Activated CD4-positive, CD25-positive, alpha-beta regulatory T cell (primary cell): ENCODE data around the gene DNAJC5.
"Not testable (repeated sequence)": the region's sequence is repeated elsewhere in the genome, so short reads cannot be mapped to it uniquely, and the experiment has no call there.

Source experiments
- DNase-seq, 4 experiments: peaks; one replicate each; lab custom pipeline; 2025; lab: John Stamatoyannopoulos, UW

The DNAJC5 gene

GRCh38 chr20:63861365-63861934, 33.5 kb upstream of the DNAJC5 start, which contains the start of gene ABHD16B:
ABHD16B (plus strand) TSS chr20:63861498; CDS start chr20:63861541, 43 bp downstream.
- no peak for DNase-seq

DNA sequence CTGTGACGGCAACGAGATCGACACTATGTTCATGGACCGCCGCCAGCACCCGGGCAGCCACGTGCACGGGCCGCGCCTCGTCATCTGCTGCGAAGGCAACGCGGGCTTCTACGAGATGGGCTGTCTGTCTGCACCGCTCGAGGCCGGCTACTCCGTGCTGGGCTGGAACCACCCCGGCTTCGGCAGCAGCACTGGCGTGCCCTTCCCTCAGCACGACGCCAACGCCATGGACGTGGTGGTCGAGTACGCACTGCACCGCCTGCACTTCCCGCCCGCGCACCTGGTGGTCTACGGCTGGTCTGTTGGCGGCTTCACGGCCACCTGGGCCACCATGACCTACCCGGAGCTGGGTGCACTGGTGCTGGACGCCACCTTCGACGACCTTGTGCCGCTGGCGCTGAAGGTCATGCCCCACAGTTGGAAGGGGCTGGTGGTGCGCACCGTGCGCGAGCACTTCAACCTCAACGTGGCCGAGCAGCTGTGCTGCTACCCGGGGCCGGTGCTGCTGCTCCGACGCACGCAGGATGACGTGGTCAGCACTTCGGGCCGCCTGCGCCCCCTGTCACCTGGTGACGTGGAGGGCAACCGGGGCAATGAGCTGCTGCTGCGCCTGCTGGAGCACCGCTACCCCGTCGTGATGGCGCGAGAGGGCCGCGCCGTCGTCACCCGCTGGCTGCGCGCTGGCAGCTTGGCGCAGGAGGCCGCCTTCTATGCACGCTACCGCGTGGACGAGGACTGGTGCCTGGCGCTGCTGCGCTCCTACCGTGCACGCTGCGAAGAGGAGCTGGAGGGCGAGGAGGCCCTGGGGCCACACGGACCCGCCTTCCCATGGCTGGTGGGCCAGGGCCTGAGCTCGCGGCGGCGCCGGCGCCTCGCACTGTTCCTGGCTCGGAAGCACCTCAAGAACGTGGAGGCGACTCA, 32.7 kb upstream of the DNAJC5 start:
- DNase-seq, result no peak

DNA sequence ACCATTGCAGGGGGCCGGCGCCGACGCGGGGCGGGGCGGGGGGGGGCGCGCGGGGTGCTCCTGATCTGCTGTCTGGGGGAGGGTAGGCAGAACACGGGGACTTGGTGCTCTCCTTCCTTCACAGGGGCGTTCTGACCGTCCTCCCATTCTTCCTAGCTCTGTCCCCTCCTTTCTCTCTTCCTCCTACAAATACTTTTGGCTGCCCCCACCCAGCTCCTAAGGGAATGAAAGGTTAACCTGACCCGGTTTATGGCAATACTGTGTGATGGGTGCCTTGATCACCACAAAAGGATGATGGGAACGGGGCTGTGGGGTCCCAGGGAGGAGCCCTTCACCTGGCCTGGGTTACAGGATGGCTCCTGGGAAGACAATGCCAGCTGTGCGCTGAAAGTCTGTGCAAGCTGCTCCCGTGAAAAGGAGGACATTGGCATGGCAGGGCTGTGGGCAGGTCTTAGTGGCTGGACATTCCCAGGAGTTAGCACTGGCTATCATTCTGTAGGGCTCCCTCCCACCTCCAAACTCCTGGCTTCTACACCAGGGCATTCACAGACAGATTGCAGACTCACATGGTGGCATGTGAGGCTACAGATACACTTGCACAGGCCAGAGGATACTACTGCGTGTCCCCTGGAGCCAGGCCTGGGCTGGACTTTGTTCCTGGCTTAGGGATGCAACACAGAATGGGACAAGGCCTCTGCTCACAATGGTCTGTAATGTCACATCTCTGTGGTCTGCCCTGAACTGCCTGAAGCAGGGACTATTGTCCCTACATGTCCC, 31.7 kb upstream of the DNAJC5 start:
- DNase-seq, result no peak

GRCh38 chr20:63863798-63864544, 31.0 kb upstream of the DNAJC5 start:
- DNase-seq, result peak; percentile 42 to 73 (median 60)

GRCh38 chr20:63864545-63864977, 30.4 kb upstream of the DNAJC5 start:
- DNase-seq, result no peak

DNA sequence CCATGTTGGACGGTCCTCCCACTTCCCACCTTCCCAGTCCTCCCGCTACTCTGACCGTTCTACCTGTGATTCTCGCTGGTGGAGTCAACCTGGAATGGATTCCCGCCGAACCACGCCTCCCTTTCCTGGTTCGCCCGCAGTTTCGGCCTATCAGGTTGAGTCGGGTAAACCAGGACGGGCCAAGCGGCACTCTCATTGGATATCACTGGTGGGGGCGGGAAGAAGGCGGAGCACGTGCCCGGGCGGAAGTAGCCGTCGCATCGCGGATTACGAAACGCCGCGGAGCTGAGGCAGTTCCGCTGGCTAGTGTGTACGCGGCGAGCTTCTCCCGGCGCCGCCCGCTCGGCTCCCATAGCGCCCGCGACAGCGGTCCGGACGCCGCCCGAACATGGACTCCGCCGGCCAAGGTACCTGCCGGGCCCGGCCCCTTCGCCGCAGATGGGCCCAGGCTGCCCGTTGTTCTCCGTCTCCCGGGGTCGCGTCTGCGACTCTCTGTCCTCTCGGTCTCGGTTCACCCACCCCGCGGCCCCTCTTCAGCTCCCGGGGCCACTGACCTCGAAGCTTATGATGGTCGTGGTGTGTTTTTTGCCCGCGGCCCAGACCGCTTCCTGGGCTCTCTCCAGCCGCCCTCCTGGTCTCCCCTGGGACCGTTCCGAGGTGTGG, 29.8 kb upstream of the DNAJC5 start, which contains the start of gene TPD52L2:
Gene TPD52L2 (plus strand): TSS at position 293 of the 663 bp plus-strand sequence. CDS start 96 bp downstream, at position 389.
- peak; percentile 91 to 96 (median 94) for DNase-seq

GRCh38 chr20:63867042-63867441, 27.9 kb upstream of the DNAJC5 start:
- not testable (repeated sequence) for DNase-seq

DNA sequence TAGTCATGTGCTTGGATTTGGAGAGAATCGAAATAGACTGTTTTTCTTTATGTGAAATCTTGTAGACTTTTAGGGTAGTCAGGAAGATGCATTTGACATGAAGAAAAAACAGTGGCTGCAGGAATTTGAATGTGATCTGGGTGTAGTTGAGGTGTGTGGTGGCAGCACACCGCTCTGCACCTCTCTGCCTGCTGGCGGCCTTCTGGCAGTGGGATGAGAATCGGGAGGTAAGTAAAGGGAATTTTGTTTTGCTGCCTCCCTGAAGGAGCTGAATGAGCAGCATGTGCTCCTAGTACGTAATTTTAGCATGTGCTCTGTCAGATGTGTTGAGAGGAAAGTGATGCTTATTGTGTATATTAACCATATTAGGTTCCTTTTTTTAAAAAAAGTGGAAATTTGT, 26.7 kb upstream of the DNAJC5 start:
- no peak for DNase-seq

GRCh38 chr20:63873477-63873971, 21.4 kb upstream of the DNAJC5 start:
- no peak for DNase-seq

DNA sequence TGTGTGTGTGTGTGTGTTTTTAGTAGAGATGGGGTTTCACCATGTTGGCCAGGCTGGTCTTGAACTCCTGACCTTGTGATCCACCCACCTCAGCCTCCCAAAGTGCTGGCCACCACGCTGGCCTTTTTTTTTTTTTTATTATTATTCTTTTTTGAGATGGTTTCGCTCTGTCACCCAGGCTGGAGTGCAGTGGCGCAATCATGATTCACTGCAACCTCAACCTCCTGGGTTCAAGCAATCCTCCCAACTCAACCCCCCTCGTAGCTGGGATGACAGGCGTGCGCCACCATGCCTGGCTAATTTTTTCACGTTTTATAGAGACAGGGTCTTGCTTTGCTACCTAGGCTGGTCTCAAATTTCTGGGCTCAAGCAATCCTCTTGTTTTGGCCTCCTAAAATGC, 20.7 kb upstream of the DNAJC5 start:
- DNase-seq, result not testable (repeated sequence)

DNA sequence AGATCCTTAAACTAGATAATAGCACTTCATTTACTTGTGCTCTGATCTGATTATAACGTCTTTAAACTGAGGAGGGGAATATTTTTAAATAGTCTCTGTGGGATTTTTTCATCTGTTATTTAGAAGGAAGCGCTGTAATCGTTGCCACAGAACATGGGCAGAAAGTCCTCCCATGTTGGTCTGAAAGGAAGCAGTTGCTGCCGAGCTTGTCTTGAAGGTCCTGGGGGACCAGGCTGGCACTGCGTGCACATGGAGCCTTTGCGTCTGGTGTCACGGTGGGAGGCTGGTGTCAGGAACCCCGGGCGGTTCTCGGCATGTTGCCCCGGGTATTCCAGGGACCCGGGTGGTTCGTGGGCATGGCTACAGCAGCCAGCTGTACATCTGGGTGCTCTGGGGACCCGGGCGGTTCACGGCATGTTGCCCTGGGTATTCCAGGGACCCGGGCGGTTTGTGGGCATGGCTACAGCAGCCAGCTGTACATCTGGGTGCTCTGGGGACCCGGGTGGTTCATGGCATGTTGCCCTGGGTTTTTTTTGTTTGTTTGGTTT, 18.4 kb upstream of the DNAJC5 start:
- DNase-seq, result no peak

DNA sequence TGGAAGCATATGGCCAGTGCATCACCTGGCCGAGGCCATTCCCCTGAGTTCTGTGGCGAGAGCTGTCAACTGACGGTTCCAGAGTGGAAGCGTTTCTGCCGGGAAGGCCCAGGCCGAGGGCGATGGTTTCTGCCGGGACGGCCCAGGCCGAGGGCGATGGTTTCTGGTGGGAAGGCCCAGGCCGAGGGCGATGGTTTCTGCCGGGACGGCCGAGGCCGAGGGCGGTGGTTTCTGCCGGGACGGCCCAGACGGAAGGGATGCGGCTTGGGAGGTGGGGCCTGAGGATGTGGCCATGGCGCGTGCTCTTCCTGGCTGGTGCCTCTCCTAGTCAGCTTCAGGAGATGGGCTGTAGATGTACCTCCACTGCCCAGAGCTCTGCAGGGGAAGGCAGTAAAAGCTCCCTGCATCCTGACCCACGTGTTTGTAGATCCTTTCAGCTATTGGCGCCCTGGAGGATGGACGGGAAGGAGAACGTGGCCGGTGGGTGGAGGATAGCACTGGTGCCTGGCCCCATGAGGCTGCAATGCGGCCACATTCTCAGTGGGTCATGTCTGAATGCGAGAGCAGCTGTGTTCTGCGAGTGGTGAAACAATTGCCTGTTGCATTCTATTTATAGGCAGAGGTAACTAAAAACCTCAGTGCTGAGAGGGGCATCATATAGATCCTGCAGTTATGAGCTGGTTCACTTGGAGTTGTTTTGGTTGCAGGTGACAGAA, 17.0 kb upstream of the DNAJC5 start:
- no peak for DNase-seq

- DNase-seq, result no peak
These were observed 15.8 kb upstream of the DNAJC5 start for GRCh38 chr20:63878899-63879663.

DNA sequence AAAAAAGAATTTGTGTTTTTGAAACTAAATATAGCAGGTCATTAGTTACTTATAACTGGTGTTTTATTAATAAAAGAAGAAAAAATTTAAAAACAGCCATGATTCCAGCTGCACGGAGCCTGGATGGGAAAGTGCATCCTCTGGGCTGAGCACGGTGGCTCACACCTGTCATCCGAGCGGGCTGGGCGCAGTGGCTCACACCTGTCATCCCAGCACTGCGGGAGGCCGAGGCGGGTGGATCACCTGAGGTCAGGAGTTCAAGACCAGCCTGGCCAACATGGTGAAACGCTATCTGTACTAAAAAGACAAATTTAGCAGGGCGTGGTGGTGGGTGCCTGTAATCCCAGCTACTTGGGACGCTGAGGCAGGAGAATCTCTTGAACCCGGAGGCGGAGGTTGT, 14.0 kb upstream of the DNAJC5 start:
- not testable (repeated sequence) for DNase-seq

- no peak for DNase-seq
These were observed 13.3 kb upstream of the DNAJC5 start for GRCh38 chr20:63881451-63882226.

GRCh38 chr20:63882257-63883200, 12.4 kb upstream of the DNAJC5 start:
- DNase-seq, result no peak

DNA sequence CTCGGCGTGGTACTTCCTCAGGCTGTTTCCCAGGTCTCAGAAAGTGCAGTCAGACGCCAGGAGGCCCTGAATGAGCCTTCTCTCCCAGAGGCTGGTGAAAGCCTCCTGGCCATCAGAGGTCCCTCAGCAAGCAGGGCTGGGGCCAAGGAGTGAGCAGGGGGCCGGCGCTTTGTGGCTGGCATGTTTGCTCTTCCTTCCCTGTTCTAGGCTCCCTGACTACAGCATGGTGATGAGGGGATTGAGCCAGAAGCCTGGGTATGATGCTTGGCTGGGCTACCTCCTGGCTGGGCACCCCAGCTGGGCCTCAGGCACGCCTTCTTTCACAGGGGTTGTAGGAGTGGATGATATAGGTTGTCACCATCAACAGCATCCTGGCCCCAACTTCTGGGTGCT, 11.7 kb upstream of the DNAJC5 start:
- DNase-seq, result no peak
